ENCODE results near the gene SLF1. TPM values are rescaled to one million over a fixed set of nuclear protein-coding genes. Genes with fewer than 3 reads are reported as not detected.
A peak's percentile ranks its signal among the peaks of the same experiment; 100 is the strongest.

Gene SLF1
- total RNA-seq, 2 donors from 2014 or later = 8.1 to 8.2 TPM

- peaks cover 2% of the 10 kb centered on the region for H3K36me3 Mint-ChIP-seq (ENCODE audit: low read depth)
- no peak for DNase-seq
- no peaks in the 10 kb centered on the region for H3K9me3 ChIP-seq (ENCODE audit: control insufficient read depth, low read length, poor library complexity, severe bottlenecking)
Observed at GRCh38 chr5:94674490-94675382, 56.3 kb downstream of the SLF1 start.

GRCh38 chr5:94675965-94676618 lies 57.6 kb downstream of the SLF1 start:
- Mint-ChIP-seq H3K27me3 (no peaks in the 10 kb centered on the region), H3K36me3 (ENCODE audit: low read depth) (peaks cover 2% of the 10 kb centered on the region), H3K4me1 (peaks cover 6% of the 10 kb centered on the region), H3K27ac (no peak overlapping the region), H3K4me3 (no peak overlapping the region)
- ATAC-seq (no peak), DNase-seq (no peak)
- no peaks in the 10 kb centered on the region for H3K9me3 ChIP-seq (ENCODE audit: control insufficient read depth, low read length, poor library complexity, severe bottlenecking)

More at GRCh38 chr5:94674490-94675382, 56.3 kb downstream of the SLF1 start:
- ATAC-seq = no peak
- Mint-ChIP-seq H3K4me3 (no peak overlapping the region), H3K27me3 (no peaks in the 10 kb centered on the region), H3K27ac (no peak overlapping the region), H3K4me1 (peaks cover 6% of the 10 kb centered on the region)

- no peaks in the 10 kb centered on the region for H3K9me3 ChIP-seq (ENCODE audit: control insufficient read depth, low read length, poor library complexity, severe bottlenecking)
- Mint-ChIP-seq H3K36me3 (ENCODE audit: low read depth) (peaks cover 3% of the 10 kb centered on the region), H3K4me1 (peaks cover 2% of the 10 kb centered on the region), H3K4me3 (no peak overlapping the region), H3K27ac (no peak overlapping the region), H3K27me3 (no peaks in the 10 kb centered on the region)
- DNase-seq = no peak
- ATAC-seq = no peak
Observed at GRCh38 chr5:94682814-94683520, 64.5 kb downstream of the SLF1 start.

GRCh38 chr5:94689908-94690307 lies 71.4 kb downstream of the SLF1 start:
- ATAC-seq (no peak), DNase-seq (no peak)
- Mint-ChIP-seq H3K4me1 (peaks cover 2% of the 10 kb centered on the region), H3K4me3 (no peak overlapping the region), H3K36me3 (ENCODE audit: low read depth) (peaks cover 6% of the 10 kb centered on the region), H3K27me3 (no peaks in the 10 kb centered on the region), H3K27ac (peak overlapping the region; percentile 51)
- no peaks in the 10 kb centered on the region for H3K9me3 ChIP-seq (ENCODE audit: control insufficient read depth, low read length, poor library complexity, severe bottlenecking)

- Mint-ChIP-seq H3K36me3 (ENCODE audit: low read depth) (peaks cover 5% of the 10 kb centered on the region), H3K27me3 (no peaks in the 10 kb centered on the region), H3K4me1 (peaks cover under 1% of the 10 kb centered on the region), H3K27ac (peak overlapping the region; percentile 51), H3K4me3 (no peak overlapping the region)
- no peaks in the 10 kb centered on the region for H3K9me3 ChIP-seq (ENCODE audit: control insufficient read depth, low read length, poor library complexity, severe bottlenecking)
- no peak for DNase-seq
- no peak for ATAC-seq
Observed at GRCh38 chr5:94690778-94691177, 72.3 kb downstream of the SLF1 start.

- ATAC-seq = no peak
- H3K27ac Mint-ChIP-seq = peak overlapping the region; percentile 51
- peaks cover 3% of the 10 kb centered on the region for H3K36me3 Mint-ChIP-seq (ENCODE audit: low read depth)
- no peak overlapping the region for H3K4me3 Mint-ChIP-seq
- no peaks in the 10 kb centered on the region for H3K27me3 Mint-ChIP-seq
- no peaks in the 10 kb centered on the region for H3K9me3 ChIP-seq (ENCODE audit: control insufficient read depth, low read length, poor library complexity, severe bottlenecking)
- H3K4me1 Mint-ChIP-seq = no peaks in the 10 kb centered on the region
- no peak for DNase-seq
Observed at GRCh38 chr5:94691291-94691690, 72.8 kb downstream of the SLF1 start.

- no peak overlapping the region for H3K4me3 Mint-ChIP-seq
- H3K36me3 Mint-ChIP-seq (ENCODE audit: low read depth) = peaks cover 3% of the 10 kb centered on the region
- no peak for ATAC-seq
- no peaks in the 10 kb centered on the region for H3K4me1 Mint-ChIP-seq
- no peak for DNase-seq
- no peak overlapping the region for H3K27ac Mint-ChIP-seq
- H3K27me3 Mint-ChIP-seq = no peaks in the 10 kb centered on the region
- no peaks in the 10 kb centered on the region for H3K9me3 ChIP-seq (ENCODE audit: control insufficient read depth, low read length, poor library complexity, severe bottlenecking)
Observed at GRCh38 chr5:94691949-94692348, 73.5 kb downstream of the SLF1 start.

GRCh38 chr5:94692581-94692980 lies 74.1 kb downstream of the SLF1 start:
- Mint-ChIP-seq H3K4me3 (no peak overlapping the region), H3K36me3 (ENCODE audit: low read depth) (peaks cover 3% of the 10 kb centered on the region), H3K27me3 (no peaks in the 10 kb centered on the region), H3K27ac (no peak overlapping the region), H3K4me1 (no peaks in the 10 kb centered on the region)
- no peak for DNase-seq
- no peak for ATAC-seq
- H3K9me3 ChIP-seq (ENCODE audit: control insufficient read depth, low read length, poor library complexity, severe bottlenecking) = no peaks in the 10 kb centered on the region

GRCh38 chr5:94693043-94693822 lies 74.8 kb downstream of the SLF1 start:
- ATAC-seq (peak; percentile 61), DNase-seq (no peak)
- peaks cover 3% of the 10 kb centered on the region for H3K36me3 Mint-ChIP-seq (ENCODE audit: low read depth)
- H3K27ac Mint-ChIP-seq = no peak overlapping the region
- no peaks in the 10 kb centered on the region for H3K4me1 Mint-ChIP-seq
- no peaks in the 10 kb centered on the region for H3K9me3 ChIP-seq (ENCODE audit: control insufficient read depth, low read length, poor library complexity, severe bottlenecking)
- H3K27me3 Mint-ChIP-seq = no peaks in the 10 kb centered on the region
- no peak overlapping the region for H3K4me3 Mint-ChIP-seq

GRCh38 chr5:94693845-94694370 lies 75.4 kb downstream of the SLF1 start:
- Mint-ChIP-seq H3K4me3 (no peak overlapping the region), H3K27ac (no peak overlapping the region), H3K27me3 (no peaks in the 10 kb centered on the region), H3K4me1 (no peaks in the 10 kb centered on the region), H3K36me3 (ENCODE audit: low read depth) (peaks cover 3% of the 10 kb centered on the region)
- DNase-seq (no peak), ATAC-seq (no peak)
- no peaks in the 10 kb centered on the region for H3K9me3 ChIP-seq (ENCODE audit: control insufficient read depth, low read length, poor library complexity, severe bottlenecking)

- no peak overlapping the region for H3K27ac Mint-ChIP-seq
- no peak for DNase-seq
- H3K4me3 Mint-ChIP-seq = no peak overlapping the region
Observed at GRCh38 chr5:94694671-94695070, 76.2 kb downstream of the SLF1 start.

GRCh38 chr5:94698197-94698596 lies 79.7 kb downstream of the SLF1 start:
- no peak for ATAC-seq
- H3K27ac Mint-ChIP-seq = no peak overlapping the region
- no peaks in the 10 kb centered on the region for H3K9me3 ChIP-seq (ENCODE audit: control insufficient read depth, low read length, poor library complexity, severe bottlenecking)
- no peak overlapping the region for H3K4me3 Mint-ChIP-seq
- no peaks in the 10 kb centered on the region for H3K27me3 Mint-ChIP-seq
- no peak for DNase-seq
- peaks cover 2% of the 10 kb centered on the region for H3K4me1 Mint-ChIP-seq
- H3K36me3 Mint-ChIP-seq (ENCODE audit: low read depth) = no peaks in the 10 kb centered on the region

More at GRCh38 chr5:94694671-94695070, 76.2 kb downstream of the SLF1 start:
- Mint-ChIP-seq H3K27me3 (no peaks in the 10 kb centered on the region), H3K4me1 (no peaks in the 10 kb centered on the region), H3K36me3 (ENCODE audit: low read depth) (peaks cover 2% of the 10 kb centered on the region)
- no peak for ATAC-seq
- no peaks in the 10 kb centered on the region for H3K9me3 ChIP-seq (ENCODE audit: control insufficient read depth, low read length, poor library complexity, severe bottlenecking)

All from T-helper 17 cell (primary cell).